ENCODE results near the gene SP9.

SP9 gene

GRCh38 chr2:174333372-174334277 is 1.1 kb upstream of the SP9 start:
- DNase-seq, result no peak

GRCh38 chr2:174334278-174334715 is 457 bp upstream of the SP9 start:
- DNase-seq, result no peak

GRCh38 chr2:174335254-174335987 is 667 bp downstream of the SP9 start:
- no peak for DNase-seq

GRCh38 chr2:174335988-174336500 is 1.3 kb downstream of the SP9 start:
- DNase-seq, result no peak

- DNase-seq, result no peak
Measured at GRCh38 chr2:174336501-174337336, 2.0 kb downstream of the SP9 start.

GRCh38 chr2:174337337-174338146 is 2.8 kb downstream of the SP9 start:
- DNase-seq, result no peak

GRCh38 chr2:174338147-174338605 is 3.4 kb downstream of the SP9 start:
- no peak for DNase-seq

GRCh38 chr2:174338671-174339560 is 4.2 kb downstream of the SP9 start:
- no peak for DNase-seq

GRCh38 chr2:174339561-174340399 is 5.0 kb downstream of the SP9 start:
- DNase-seq, result no peak

- peak in 1 of 51 donors; percentile 8 for DNase-seq
Measured at GRCh38 chr2:174340400-174341292, 5.9 kb downstream of the SP9 start.

GRCh38 chr2:174341293-174341994 is 6.7 kb downstream of the SP9 start:
- peak in 48 of 51 donors; percentile 11 to 90 (median 69) for DNase-seq

GRCh38 chr2:174341995-174342685 is 7.4 kb downstream of the SP9 start:
- DNase-seq, result no peak

- no peak for DNase-seq
Measured at GRCh38 chr2:174342686-174343342, 8.1 kb downstream of the SP9 start.

- DNase-seq, result no peak
Measured at GRCh38 chr2:174343343-174343622, 8.5 kb downstream of the SP9 start.

- no peak for DNase-seq
Measured at GRCh38 chr2:174343623-174344455, 9.1 kb downstream of the SP9 start.

All from hypothalamus (tissue), 51 donors.